ENCODE data around the gene IMMT.

DNA sequence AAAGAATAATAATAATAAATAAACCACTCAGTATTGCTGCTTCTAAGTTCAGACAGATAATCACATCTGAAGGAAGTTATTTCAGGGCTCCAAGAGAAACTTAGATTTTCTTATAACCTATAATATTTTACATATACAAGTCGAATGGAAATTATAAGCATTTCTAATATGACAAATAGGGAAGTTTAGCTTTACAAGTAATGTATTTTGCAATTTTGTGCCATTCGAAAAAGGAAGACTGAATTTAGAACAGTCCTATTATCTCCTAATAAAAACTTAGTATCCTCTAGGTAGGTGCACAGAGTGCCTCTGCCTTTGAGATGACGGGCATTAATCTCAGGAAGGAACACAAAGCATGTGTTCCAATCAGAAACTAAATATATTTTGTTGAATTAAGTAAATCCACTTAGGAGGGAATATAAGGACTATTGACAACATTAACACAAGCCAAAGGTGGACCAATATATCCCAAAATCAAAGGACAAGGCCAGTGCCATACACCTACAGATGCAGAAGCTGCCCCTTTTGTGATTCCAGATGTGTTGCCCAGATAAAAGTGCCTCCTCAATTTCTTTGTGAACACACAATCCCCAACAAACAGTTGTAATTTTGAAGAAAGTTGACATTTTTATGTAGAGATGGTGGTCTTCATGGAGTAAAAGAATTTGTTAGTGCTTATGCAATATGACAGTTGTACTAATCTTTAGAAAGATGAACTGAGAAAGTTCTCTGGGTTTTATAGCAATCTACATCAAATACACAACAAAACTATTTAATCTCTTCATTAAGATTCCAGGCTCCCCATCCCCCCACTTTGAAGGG lies 52.6 kb downstream of the IMMT start:
- TF ChIP-seq, protein P1, sequence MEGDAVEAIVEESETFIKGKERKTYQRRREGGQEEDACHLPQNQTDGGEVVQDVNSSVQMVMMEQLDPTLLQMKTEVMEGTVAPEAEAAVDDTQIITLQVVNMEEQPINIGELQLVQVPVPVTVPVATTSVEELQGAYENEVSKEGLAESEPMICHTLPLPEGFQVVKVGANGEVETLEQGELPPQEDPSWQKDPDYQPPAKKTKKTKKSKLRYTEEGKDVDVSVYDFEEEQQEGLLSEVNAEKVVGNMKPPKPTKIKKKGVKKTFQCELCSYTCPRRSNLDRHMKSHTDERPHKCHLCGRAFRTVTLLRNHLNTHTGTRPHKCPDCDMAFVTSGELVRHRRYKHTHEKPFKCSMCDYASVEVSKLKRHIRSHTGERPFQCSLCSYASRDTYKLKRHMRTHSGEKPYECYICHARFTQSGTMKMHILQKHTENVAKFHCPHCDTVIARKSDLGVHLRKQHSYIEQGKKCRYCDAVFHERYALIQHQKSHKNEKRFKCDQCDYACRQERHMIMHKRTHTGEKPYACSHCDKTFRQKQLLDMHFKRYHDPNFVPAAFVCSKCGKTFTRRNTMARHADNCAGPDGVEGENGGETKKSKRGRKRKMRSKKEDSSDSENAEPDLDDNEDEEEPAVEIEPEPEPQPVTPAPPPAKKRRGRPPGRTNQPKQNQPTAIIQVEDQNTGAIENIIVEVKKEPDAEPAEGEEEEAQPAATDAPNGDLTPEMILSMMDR (IDR thresholded peaks at IDR 0.05; ENCODE audit: borderline replicate concordance, extremely low read depth, low read length, poor library complexity, severe bottlenecking) = no peak
- no peak for TF ChIP-seq EZH2 (IDR thresholded peaks at IDR 0.05; ENCODE audit: borderline replicate concordance, low read depth, low read length, severe bottlenecking)

Measured in DND-41 (cell line).